HepG2 (cell line): ENCODE results near the gene PPM1G. TPM values are rescaled to one million over a fixed set of nuclear protein-coding genes. Genes with fewer than 3 reads are reported as not detected.

ENCODE experiments used
- AGO2 ChIP-seq: fragments of 200-400 bp; formaldehyde crosslinking; optimal IDR thresholded peaks from 2 replicates; pipeline ENCODE3; 2017; ENCODE audit warnings: mild to moderate bottlenecking, low read depth, low read length, moderate library complexity
- CCDC6 ChIP-seq: sonication (generic); formaldehyde crosslinking; IDR thresholded peaks from 2 replicates; pipeline ENCODE4 v1.8.1; 2022; ENCODE audit warnings: mild to moderate bottlenecking, missing genetic modification reagents, moderate library complexity
- DNMT1 ChIP-seq: sonication (generic); formaldehyde crosslinking; IDR thresholded peaks from 2 replicates; pipeline ENCODE4 v1.5.1; 2020; ENCODE audit warnings: mild to moderate bottlenecking, missing genetic modification reagents
- GTF3A ChIP-seq: sonication (generic); formaldehyde crosslinking; conservative IDR thresholded peaks from 2 replicates; pipeline ENCODE4 v1.4.0; 2020; ENCODE audit warnings: mild to moderate bottlenecking, missing genetic modification reagents
- NR2C2 ChIP-seq: sonication (generic); formaldehyde crosslinking; IDR thresholded peaks from 2 replicates; pipeline ENCODE4 v1.4.0; 2020; ENCODE audit warnings: missing genetic modification reagents, mild to moderate bottlenecking, moderate library complexity, borderline replicate concordance
- NR2F6 ChIP-seq, 2 experiments: IDR thresholded peaks; 2 replicates each; pipeline ENCODE4 v1.6.1; 2016; ENCODE audit warnings: antibody characterized with exemption in 1 of 2, mild to moderate bottlenecking in 1 of 2
- POLR2AphosphoS5 ChIP-seq: IDR thresholded peaks from 2 replicates; pipeline ENCODE4 v1.6.1; 2012; ENCODE audit warnings: low read depth, low read length
- RAD21 ChIP-seq: fragments of 450-650 bp; formaldehyde crosslinking; IDR thresholded peaks from 2 replicates; pipeline ENCODE4 v1.5.0; 2020; ENCODE audit warnings: mild to moderate bottlenecking
- SRF ChIP-seq: IDR thresholded peaks from 2 replicates; pipeline ENCODE4 v1.6.1; 2011; ENCODE audit warnings: mild to moderate bottlenecking, low read depth, low read length, moderate library complexity
- XBP1 ChIP-seq: sonication (generic); formaldehyde crosslinking; IDR thresholded peaks from 2 replicates; pipeline ENCODE4 v1.5.0; 2020; ENCODE audit warnings: missing genetic modification reagents
- ZBTB21 ChIP-seq: sonication (generic); formaldehyde crosslinking; IDR thresholded peaks from 2 replicates; pipeline ENCODE4 v1.4.0; 2020; ENCODE audit warnings: missing genetic modification reagents
- ZBTB7A ChIP-seq: sonication (generic); formaldehyde crosslinking; IDR thresholded peaks from 2 replicates; pipeline ENCODE4 v1.8.0; 2022; ENCODE audit warnings: mild to moderate bottlenecking, missing genetic modification reagents
- ZNF282 ChIP-seq: fragments of 450-650 bp; IDR thresholded peaks from 2 replicates; pipeline ENCODE4 v1.6.1; 2018; ENCODE audit not compliant: partially characterized antibody
- ZNF672 ChIP-seq: sonication (generic); formaldehyde crosslinking; IDR thresholded peaks from 2 replicates; pipeline ENCODE4 v1.8.1; 2022; ENCODE audit warnings: missing genetic modification reagents
- ZSCAN12 ChIP-seq: sonication (generic); formaldehyde crosslinking; IDR thresholded peaks from 2 replicates; pipeline ENCODE4 v1.9.0; 2021; ENCODE audit warnings: mild to moderate bottlenecking, missing genetic modification reagents
- ZSCAN25 ChIP-seq: sonication (generic); formaldehyde crosslinking; IDR thresholded peaks from 2 replicates; pipeline ENCODE4 v1.8.0; 2022; ENCODE audit warnings: mild to moderate bottlenecking, missing genetic modification reagents
- polyA plus RNA-seq, 8 experiments: library from polyadenylated mRNA; depleted of rRNA in 3 of 8; stranded (reverse) in 7 of 8; unstranded in 1 of 8; fragments of >200 nt; fragmentation: Illumina TruSeq in 4 of 8; extraction: Trizol in 4 of 8; gene quantifications; 2 replicates each; pipeline versions ENCODE4 v1.2.1 to v1.2.3, GENCODE V29; 2011 to 2016; ENCODE audit warnings: low read depth in 4 of 8, missing spikeins in 1 of 8, mixed read lengths in 1 of 8; ENCODE audit not compliant: insufficient read depth in 1 of 8
- total RNA-seq, 5 experiments: library from RNA; depleted of rRNA; stranded (reverse); fragments of >200 nt; fragmentation: Illumina TruSeq; extraction: Trizol; gene quantifications; 2 replicates each; pipeline ENCODE4 v1.2.3, GENCODE V29; 2016; ENCODE audit warnings: low read depth in 1 of 5
- TF ChIP-seq, protein P1 (sequence below): sonication (generic); formaldehyde crosslinking; IDR thresholded peaks from 2 replicates; pipeline ENCODE4 v1.8.1; 2023; ENCODE audit warnings: mild to moderate bottlenecking, inconsistent platforms, moderate library complexity, missing genetic modification reagents, borderline replicate concordance
- TF ChIP-seq, protein P2 (sequence below): sonication (generic); formaldehyde crosslinking; conservative IDR thresholded peaks from 2 replicates; pipeline ENCODE4 v1.8.1; 2023; ENCODE audit warnings: missing genetic modification reagents
- TF ChIP-seq, protein P3 (sequence below): sonication (generic); formaldehyde crosslinking; IDR thresholded peaks from one replicate; pipeline ENCODE4 v1.5.1; 2020; ENCODE audit warnings: mild to moderate bottlenecking, missing genetic modification reagents; ENCODE audit errors: not compliant biosample characterization

PPM1G gene
- total and polyA plus RNA-seq, 2 of the 13 experiments (the other 11 are each of a cell fraction or from before 2014, with no cell fraction given) = 58.2 to 213 TPM

DNA sequence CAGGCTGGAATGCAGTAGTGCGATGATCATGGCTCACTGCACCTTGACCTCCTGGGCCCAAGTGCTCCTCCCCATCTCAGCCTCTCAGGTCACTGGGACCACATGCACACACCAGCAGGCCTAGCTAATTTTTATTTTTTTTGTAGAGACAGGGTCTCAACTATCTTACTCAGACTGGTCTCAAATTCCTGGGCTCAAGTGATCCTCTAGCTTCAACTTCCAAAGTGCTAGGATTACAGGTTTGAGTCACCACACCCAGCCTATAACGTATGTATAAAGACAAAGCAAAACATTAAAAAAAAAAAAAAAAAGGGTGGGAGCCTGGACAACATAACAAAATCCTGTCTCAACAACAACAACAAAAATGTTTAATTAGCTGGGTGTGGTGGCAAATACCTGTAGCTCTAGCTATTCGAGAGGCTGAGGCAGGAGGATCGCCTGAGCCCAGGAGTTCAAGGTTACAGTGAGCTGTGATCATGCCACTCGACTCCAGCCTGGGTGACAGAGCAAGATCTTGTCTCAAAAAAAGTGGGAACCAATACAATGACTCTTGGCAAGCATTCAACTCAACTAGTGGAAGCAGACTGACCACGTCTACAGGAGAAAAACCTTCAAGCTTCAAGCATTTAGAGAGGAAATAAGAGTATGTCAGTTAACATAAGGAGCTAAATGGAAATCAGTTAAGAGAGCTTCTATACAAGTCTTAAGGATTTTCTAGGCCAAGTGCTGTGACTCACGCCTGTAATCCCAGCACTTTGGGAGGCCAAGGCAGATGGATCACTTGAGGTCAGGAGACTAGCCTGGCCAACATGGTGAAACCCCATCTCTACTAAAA is 55.4 kb downstream of the PPM1G start (continued):
- TF ChIP-seq, protein P1, sequence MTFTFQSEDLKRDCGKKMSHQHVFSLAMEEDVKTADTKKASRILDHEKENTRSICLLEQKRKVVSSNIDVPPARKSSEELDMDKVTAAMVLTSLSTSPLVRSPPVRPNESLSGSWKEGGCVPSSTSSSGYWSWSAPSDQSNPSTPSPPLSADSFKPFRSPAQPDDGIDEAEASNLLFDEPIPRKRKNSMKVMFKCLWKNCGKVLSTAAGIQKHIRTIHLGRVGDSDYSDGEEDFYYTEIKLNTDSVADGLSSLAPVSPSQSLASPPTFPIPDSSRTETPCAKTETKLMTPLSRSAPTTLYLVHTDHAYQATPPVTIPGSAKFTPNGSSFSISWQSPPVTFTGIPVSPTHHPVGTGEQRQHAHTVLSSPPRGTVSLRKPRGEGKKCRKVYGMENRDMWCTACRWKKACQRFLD (CRISPR knock-in tag) = no peak
- TF ChIP-seq ZNF672 (CRISPR knock-in tag) (no peak), CCDC6 (no peak), ZBTB7A (CRISPR knock-in tag) (no peak), RAD21 (CRISPR knock-in tag) (no peak), AGO2 (no peak), NR2C2 (CRISPR knock-in tag) (peak; percentile 53; the same call in 1 of the 2 replicates), ZNF282 (no peak), NR2F6 (IDR thresholded peaks at IDR 0.05) (peak; percentile 71), NR2F6 (CRISPR knock-in tag; IDR thresholded peaks at IDR 0.05) (peak; percentile 87), ZSCAN12 (CRISPR knock-in tag) (no peak), DNMT1 (CRISPR knock-in tag) (no peak), XBP1 (CRISPR knock-in tag) (no peak), GTF3A (CRISPR knock-in tag) (no peak), POLR2AphosphoS5 (peak; percentile 21; the same call in 1 of the 2 replicates), ZSCAN25 (CRISPR knock-in tag) (no peak), ZBTB21 (CRISPR knock-in tag) (no peak), SRF (no peak)
- TF ChIP-seq, protein P2, sequence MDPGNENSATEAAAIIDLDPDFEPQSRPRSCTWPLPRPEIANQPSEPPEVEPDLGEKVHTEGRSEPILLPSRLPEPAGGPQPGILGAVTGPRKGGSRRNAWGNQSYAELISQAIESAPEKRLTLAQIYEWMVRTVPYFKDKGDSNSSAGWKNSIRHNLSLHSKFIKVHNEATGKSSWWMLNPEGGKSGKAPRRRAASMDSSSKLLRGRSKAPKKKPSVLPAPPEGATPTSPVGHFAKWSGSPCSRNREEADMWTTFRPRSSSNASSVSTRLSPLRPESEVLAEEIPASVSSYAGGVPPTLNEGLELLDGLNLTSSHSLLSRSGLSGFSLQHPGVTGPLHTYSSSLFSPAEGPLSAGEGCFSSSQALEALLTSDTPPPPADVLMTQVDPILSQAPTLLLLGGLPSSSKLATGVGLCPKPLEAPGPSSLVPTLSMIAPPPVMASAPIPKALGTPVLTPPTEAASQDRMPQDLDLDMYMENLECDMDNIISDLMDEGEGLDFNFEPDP (CRISPR knock-in tag) = no peak; the same call in 1 of the 2 replicates
- TF ChIP-seq, protein P3, sequence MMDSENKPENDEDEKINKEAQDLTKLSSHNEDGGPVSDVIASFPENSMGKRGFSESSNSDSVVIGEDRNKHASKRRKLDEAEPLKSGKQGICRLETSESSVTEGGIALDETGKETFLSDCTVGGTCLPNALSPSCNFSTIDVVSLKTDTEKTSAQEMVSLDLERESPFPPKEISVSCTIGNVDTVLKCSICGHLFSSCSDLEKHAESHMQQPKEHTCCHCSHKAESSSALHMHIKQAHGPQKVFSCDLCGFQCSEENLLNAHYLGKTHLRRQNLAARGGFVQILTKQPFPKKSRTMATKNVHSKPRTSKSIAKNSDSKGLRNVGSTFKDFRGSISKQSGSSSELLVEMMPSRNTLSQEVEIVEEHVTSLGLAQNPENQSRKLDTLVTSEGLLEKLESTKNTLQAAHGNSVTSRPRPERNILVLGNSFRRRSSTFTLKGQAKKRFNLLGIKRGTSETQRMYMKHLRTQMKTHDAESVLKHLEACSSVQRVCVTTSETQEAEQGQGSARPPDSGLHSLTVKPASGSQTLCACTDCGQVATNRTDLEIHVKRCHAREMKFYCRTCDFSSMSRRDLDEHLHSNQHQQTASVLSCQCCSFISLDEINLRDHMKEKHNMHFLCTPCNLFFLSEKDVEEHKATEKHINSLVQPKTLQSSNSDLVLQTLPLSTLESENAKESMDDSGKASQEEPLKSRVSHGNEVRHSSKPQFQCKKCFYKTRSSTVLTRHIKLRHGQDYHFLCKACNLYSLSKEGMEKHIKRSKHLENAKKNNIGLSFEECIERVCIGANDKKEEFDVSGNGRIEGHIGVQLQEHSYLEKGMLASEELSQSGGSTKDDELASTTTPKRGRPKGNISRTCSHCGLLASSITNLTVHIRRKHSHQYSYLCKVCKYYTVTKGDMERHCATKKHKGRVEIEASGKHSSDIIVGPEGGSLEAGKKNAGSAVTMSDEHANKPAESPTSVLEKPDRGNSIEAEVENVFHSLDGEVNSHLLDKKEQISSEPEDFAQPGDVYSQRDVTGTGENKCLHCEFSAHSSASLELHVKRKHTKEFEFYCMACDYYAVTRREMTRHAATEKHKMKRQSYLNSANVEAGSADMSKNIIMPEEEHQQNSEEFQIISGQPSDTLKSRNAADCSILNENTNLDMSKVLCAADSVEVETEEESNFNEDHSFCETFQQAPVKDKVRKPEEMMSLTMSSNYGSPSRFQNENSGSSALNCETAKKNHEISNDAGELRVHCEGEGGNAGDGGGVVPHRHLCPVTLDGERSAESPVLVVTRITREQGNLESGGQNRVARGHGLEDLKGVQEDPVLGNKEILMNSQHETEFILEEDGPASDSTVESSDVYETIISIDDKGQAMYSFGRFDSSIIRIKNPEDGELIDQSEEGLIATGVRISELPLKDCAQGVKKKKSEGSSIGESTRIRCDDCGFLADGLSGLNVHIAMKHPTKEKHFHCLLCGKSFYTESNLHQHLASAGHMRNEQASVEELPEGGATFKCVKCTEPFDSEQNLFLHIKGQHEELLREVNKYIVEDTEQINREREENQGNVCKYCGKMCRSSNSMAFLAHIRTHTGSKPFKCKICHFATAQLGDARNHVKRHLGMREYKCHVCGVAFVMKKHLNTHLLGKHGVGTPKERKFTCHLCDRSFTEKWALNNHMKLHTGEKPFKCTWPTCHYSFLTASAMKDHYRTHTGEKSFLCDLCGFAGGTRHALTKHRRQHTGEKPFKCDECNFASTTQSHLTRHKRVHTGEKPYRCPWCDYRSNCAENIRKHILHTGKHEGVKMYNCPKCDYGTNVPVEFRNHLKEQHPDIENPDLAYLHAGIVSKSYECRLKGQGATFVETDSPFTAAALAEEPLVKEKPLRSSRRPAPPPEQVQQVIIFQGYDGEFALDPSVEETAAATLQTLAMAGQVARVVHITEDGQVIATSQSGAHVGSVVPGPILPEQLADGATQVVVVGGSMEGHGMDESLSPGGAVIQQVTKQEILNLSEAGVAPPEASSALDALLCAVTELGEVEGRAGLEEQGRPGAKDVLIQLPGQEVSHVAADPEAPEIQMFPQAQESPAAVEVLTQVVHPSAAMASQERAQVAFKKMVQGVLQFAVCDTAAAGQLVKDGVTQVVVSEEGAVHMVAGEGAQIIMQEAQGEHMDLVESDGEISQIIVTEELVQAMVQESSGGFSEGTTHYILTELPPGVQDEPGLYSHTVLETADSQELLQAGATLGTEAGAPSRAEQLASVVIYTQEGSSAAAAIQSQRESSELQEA (CRISPR knock-in tag) = no peak
